SK-N-SH (cell line): ENCODE data around the gene PCP2. TPM values are rescaled to one million over a fixed set of nuclear protein-coding genes. Genes with fewer than 3 reads are reported as not detected.

ENCODE experiments used
- CTCF ChIA-PET: fragments of 300-600, 350-600 bp; formaldehyde crosslinking; extraction: SDS; loops from one replicate; lab custom pipeline; 2021; lab: Yijun Ruan, JAX
- POLR2A ChIA-PET: fragments of 350-600 bp; sonication (Branson Sonifier 250); formaldehyde crosslinking; extraction: SDS; loops from one replicate; lab custom pipeline; 2020; ENCODE audit warnings: antibody characterized with exemption, inconsistent platforms; lab: Yijun Ruan, JAX
- DNase-seq: peaks from one replicate; pipeline ENCODE4 v3.0.0; 2012
- H2AFZ ChIP-seq: fragments of 200-600 bp; sonication (generic); 2 replicates; pipeline ENCODE4 v1.8.1; 2016; ENCODE audit warnings: antibody characterized with exemption, mild to moderate bottlenecking, low read depth
- H3F3A ChIP-seq: fragments of 200-600 bp; sonication (generic); replicated peaks from 2 replicates; pipeline ENCODE3; 2016; ENCODE audit warnings: antibody characterized with exemption, mild to moderate bottlenecking; ENCODE audit not compliant: insufficient read depth
- H3K27ac ChIP-seq, 2 experiments: fragments of 200-500 bp in 1 of 2; fragments of 200-600 bp in 1 of 2; sonication (Bioruptor generic) in 1 of 2; sonication (generic), shearing (Covaris generic) in 1 of 2; 2 replicates each; pipeline versions ENCODE4 v1.5.1 to v1.6.1; 2014 to 2016; ENCODE audit warnings: low read depth in 2 of 2, inconsistent platforms in 1 of 2, low read length in 1 of 2, mild to moderate bottlenecking in 1 of 2, mixed read lengths in 1 of 2
- H3K27me3 ChIP-seq: fragments of 200-600 bp; sonication (generic), shearing (Covaris generic); 2 replicates; pipeline ENCODE4 v1.6.1; 2016; ENCODE audit warnings: mixed run types; ENCODE audit not compliant: insufficient read depth
- H3K36me3 ChIP-seq, 2 experiments: fragments of 200-500 bp in 1 of 2; fragments of 200-600 bp in 1 of 2; sonication (Bioruptor generic) in 1 of 2; sonication (generic) in 1 of 2; replicated peaks in 1 of 2; 2 replicates each; pipeline versions ENCODE3 to v1.5.1; 2014 to 2016; ENCODE audit warnings: low read length in 1 of 2, mild to moderate bottlenecking in 1 of 2; ENCODE audit not compliant: insufficient read depth in 2 of 2, control insufficient read depth in 1 of 2
- H3K4me1 ChIP-seq, 2 experiments: fragments of 200-500 bp in 1 of 2; fragments of 200-600 bp in 1 of 2; sonication (Bioruptor generic) in 1 of 2; sonication (generic), shearing (Covaris generic) in 1 of 2; 2 replicates each; pipeline versions ENCODE4 v1.5.1 to v1.6.1; 2014 to 2016; ENCODE audit warnings: low read depth in 1 of 2, low read length in 1 of 2, mixed run types in 1 of 2; ENCODE audit not compliant: insufficient read depth in 2 of 2, control insufficient read depth in 1 of 2
- H3K4me2 ChIP-seq: fragments of 200-600 bp; sonication (generic), shearing (Covaris generic); 2 replicates; pipeline ENCODE4 v1.6.1; 2017; ENCODE audit warnings: mixed run types
- H3K4me3 ChIP-seq, 2 experiments: fragments of 200-500 bp in 1 of 2; fragments of 200-600 bp in 1 of 2; sonication (Bioruptor generic) in 1 of 2; sonication (generic), shearing (Covaris generic) in 1 of 2; 2 replicates each; pipeline versions ENCODE4 v1.5.1 to v1.8.1; 2014 to 2016; ENCODE audit warnings: low read depth in 2 of 2, inconsistent platforms in 1 of 2, low read length in 1 of 2, mild to moderate bottlenecking in 1 of 2, mixed read lengths in 1 of 2, moderate library complexity in 1 of 2
- H3K79me2 ChIP-seq: fragments of 200-600 bp; sonication (generic); 2 replicates; pipeline ENCODE4 v1.8.1; 2017; ENCODE audit warnings: mild to moderate bottlenecking; ENCODE audit not compliant: insufficient read depth
- H3K9ac ChIP-seq: fragments of 200-600 bp; sonication (generic); 2 replicates; pipeline ENCODE4 v1.6.1; 2017; ENCODE audit warnings: mixed run types
- H3K9me2 ChIP-seq: fragments of 200-600 bp; sonication (generic); 2 replicates; pipeline ENCODE4 v1.6.1; 2017; ENCODE audit warnings: mixed run types
- H3K9me3 ChIP-seq: fragments of 200-600 bp; sonication (generic); 2 replicates; pipeline ENCODE4 v1.6.1; 2017; ENCODE audit warnings: mixed run types, mild to moderate bottlenecking, moderate library complexity
- H4K20me1 ChIP-seq: fragments of 200-600 bp; sonication (generic); 2 replicates; pipeline ENCODE4 v1.6.1; 2017; ENCODE audit warnings: mild to moderate bottlenecking, mixed run types; ENCODE audit not compliant: insufficient read depth
- CTCF ChIP-seq: fragments of 200-600 bp; sonication (generic); IDR thresholded peaks from 2 replicates; pipeline ENCODE4 v1.6.1; 2017; ENCODE audit warnings: antibody characterized with exemption, mild to moderate bottlenecking, moderate library complexity
- ELF1 ChIP-seq: IDR thresholded peaks from 2 replicates; pipeline ENCODE4 v1.4.0; 2012
- EP300 ChIP-seq, 2 experiments: IDR thresholded peaks; 2 replicates each; pipeline versions ENCODE4 v1.4.0 to v1.6.1; 2012; ENCODE audit warnings: borderline replicate concordance in 1 of 2, low read depth in 1 of 2, low read length in 1 of 2
- FOXJ3 ChIP-seq: sonication (generic); formaldehyde crosslinking; IDR thresholded peaks from 2 replicates; pipeline ENCODE4 v1.5.1; 2020; ENCODE audit warnings: mild to moderate bottlenecking, missing genetic modification reagents
- MXI1 ChIP-seq: IDR thresholded peaks from 2 replicates; pipeline ENCODE4 v1.6.1; 2012; ENCODE audit warnings: mild to moderate bottlenecking, low read depth, low read length, improper control_type of control experiment
- NFIC ChIP-seq: IDR thresholded peaks from 2 replicates; pipeline ENCODE4 v1.4.0; 2012; ENCODE audit warnings: borderline replicate concordance
- PBX3 ChIP-seq: IDR thresholded peaks from 2 replicates; pipeline ENCODE4; 2012
- POLR2AphosphoS5 ChIP-seq: IDR thresholded peaks from 2 replicates; pipeline ENCODE4 v1.6.1; 2012; ENCODE audit warnings: low read depth, low read length
- RAD21 ChIP-seq: IDR thresholded peaks from 2 replicates; pipeline ENCODE4 v1.6.1; 2012; ENCODE audit warnings: mild to moderate bottlenecking, low read length
- RXRA ChIP-seq: IDR thresholded peaks from 2 replicates; pipeline ENCODE4 v1.4.0; 2012; ENCODE audit warnings: low read depth, mild to moderate bottlenecking, borderline replicate concordance
- SIN3A ChIP-seq: IDR thresholded peaks from 2 replicates; pipeline ENCODE4 v1.6.1; 2012; ENCODE audit warnings: low read depth, mild to moderate bottlenecking, low read length, moderate library complexity, borderline replicate concordance
- SMC3 ChIP-seq: IDR thresholded peaks from 2 replicates; pipeline ENCODE4 v1.6.1; 2012; ENCODE audit warnings: low read depth, low read length, improper control_type of control experiment
- TAF1 ChIP-seq: IDR thresholded peaks from 2 replicates; pipeline ENCODE4 v1.6.1; 2012; ENCODE audit warnings: low read depth, mild to moderate bottlenecking, low read length, moderate library complexity, borderline replicate concordance
- TCF12 ChIP-seq: IDR thresholded peaks from 2 replicates; pipeline ENCODE4 v1.4.0; 2012
- USF2 ChIP-seq: fragments of 150-350 bp; IDR thresholded peaks from 2 replicates; pipeline ENCODE4 v1.6.1; 2017; ENCODE audit warnings: antibody characterized with exemption, low read length, low read depth, borderline replicate concordance
- WGBS: methylation state at CpG from one replicate; pipeline ENCODE4 v1.1.6; 2017; ENCODE audit warnings: low lambda C conversion rate; 5-methylcytosine and 5-hydroxymethylcytosine counted together
- polyA plus RNA-seq, 3 experiments: library from polyadenylated mRNA; depleted of rRNA; stranded (reverse); fragments of >200 nt; gene quantifications; 2 replicates each; pipeline ENCODE4 v1.2.3, GENCODE V29; 2012

PCP2 gene
- polyA plus RNA-seq, 1 of the 3 experiments (the other 2 are of a cell fraction), result not detected

DNA sequence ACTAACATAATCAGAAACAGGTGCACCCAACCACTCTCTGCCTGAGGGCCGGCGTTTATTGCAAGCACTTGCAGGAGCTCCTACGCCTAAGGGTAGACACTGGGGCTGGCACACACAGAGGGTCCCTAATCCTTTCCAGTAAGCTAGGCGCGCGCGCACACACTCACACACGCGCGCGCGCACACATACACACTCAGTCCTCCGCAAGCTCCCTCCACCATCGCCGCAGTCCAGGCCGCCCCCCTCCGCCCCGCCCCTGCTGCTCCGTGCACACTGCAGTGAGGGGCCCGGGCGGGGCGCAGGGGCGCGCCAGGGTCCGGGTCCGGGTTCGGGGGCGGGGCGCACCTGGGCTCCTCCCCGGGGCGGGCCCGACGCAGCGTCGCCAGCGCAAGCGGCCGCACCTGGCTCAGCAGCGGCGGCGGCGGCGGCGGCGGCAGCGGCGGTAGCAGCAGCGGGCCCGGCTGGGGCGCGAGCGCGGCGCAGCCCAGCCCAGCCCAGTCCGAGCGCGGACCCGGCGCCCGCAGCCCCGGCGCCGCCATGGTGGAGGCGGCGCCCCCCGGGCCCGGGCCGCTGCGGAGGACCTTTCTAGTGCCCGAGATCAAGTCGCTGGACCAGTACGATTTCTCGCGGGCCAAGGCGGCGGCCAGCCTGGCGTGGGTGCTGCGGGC lies 37.9 kb downstream of the PCP2 start, which contains the start of gene CAMSAP3:
CAMSAP3 (plus strand) TSS at position 398 of the 668 bp plus-strand sequence; CDS start at position 538, 140 bp downstream.
- Histone ChIP-seq H3K4me2 (peak within 1 kb of the TSS; percentile 41; the same call in 1 of the 2 replicates), H3K79me2 (no peaks in the 10 kb centered on the region), H3K9me3 (no peaks in the 10 kb centered on the region), H3K4me3 (peak within 1 kb of the TSS; percentile 47 to 48; a peak in 3 of 4 replicates), H3K27me3 (peaks cover 23% of the 10 kb centered on the region), H3K36me3 (no peaks in the 10 kb centered on the region), H3K4me1 (peaks cover 0 to 8% of the 10 kb centered on the region in 2 experiments; a peak in 1 of 4 replicates), H4K20me1 (no peaks in the 10 kb centered on the region), H3K9me2 (no peaks in the 10 kb centered on the region), H3K9ac (no peak within 1 kb of the TSS), H3K27ac (no peak within 1 kb of the TSS; a peak in 1 of 4 replicates), H3F3A (no peaks in the 10 kb centered on the region), H2AFZ (no peak within 1 kb of the TSS)
- ChIA-PET CTCF (interaction anchor here (0.7 to 2.8 kb wide), 6 partner anchors 12 to 241 kb away, joined by 3 to 19 read pairs (median 3); partner anchors contain the start of gene TRAPPC5), POLR2A (interaction anchor here (0.7 to 2.4 kb wide), 5 partner anchors 10 to 38 kb away, joined by 3 to 9 read pairs (median 3); partner anchors contain the start of genes PCP2, PET100 and XAB2)
- 1% methylated on average over 12 of the region's 78 CpGs for WGBS
- TF ChIP-seq TCF12 (peak; percentile 60), RXRA (no peak), SIN3A (no peak), MXI1 (0 out of 2 replicates have a peak, but pooled peaks have one; percentile 26), POLR2AphosphoS5 (no peak), SMC3 (no peak), USF2 (no peak), RAD21 (no peak; the same call in 1 of the 2 replicates), FOXJ3 (CRISPR knock-in tag) (no peak), ELF1 (no peak), NFIC (no peak), TAF1 (no peak), EP300 (IDR thresholded peaks at IDR 0.05; ENCODE audit: borderline replicate concordance in 1 of 2, low read depth in 1 of 2, low read length in 1 of 2) (peak in 1 of 2 experiments; percentile 34; a peak in 1 of 4 replicates), CTCF (no peak), PBX3 (no peak)
- peak; percentile 90 for DNase-seq
